GM21390 (cell line): ENCODE data around the gene EPAS1.

Source experiments
- ATAC-seq: cut with Tn5 transposase; IDR thresholded peaks from one replicate; pipeline ENCODE4 v1.9.1; 2021; ENCODE audit not compliant: unreplicated experiment

EPAS1 gene

DNA sequence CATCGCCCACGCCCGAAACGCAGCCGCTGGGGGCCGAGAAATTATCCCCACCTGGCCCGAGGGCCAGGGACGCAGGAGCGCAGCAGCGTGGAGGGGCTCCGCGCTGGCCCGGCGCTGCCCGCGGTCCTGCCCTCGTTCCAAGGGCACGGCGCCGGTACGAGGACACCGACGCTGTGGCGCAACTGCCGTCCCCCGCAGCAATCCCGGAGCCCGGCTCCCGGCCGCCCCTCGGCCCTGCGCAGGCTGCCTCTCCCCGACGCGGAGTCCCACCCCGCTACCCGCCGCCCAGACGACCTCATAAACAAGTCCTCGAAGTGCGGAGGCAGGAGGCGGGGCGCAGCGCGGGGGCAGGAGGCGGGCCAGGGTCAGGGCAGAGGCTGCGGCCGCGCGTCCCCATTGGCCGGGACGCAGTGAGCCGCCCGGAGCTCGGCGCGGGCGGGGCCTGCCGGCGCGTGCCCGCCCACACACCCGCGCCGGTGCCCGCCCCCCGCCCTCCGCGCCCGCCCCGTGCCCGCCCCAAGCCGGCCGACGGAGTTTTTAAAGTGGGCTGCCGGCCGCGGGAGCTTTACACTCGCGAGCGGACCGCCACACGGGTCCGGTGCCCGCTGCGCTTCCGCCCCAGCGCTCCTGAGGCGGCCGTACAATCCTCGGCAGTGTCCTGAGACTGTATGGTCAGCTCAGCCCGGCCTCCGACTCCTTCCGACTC is at the start of gene EPAS1:
Gene EPAS1, plus strand, starts transcription at position 568 of the 706 bp plus-strand sequence. CDS start 505 bp downstream, outside the sequence.
- peak; percentile 90 for ATAC-seq

GRCh38 chr2:46248171-46248570 is 49.0 kb upstream of the EPAS1 start:
- ATAC-seq: no peak

GRCh38 chr2:46249654-46250053 is 47.6 kb upstream of the EPAS1 start:
- no peak for ATAC-seq

- no peak for ATAC-seq
These were observed 44.1 kb upstream of the EPAS1 start for GRCh38 chr2:46252891-46253659.

- ATAC-seq: no peak
These were observed 42.7 kb upstream of the EPAS1 start for GRCh38 chr2:46254474-46254873.

DNA sequence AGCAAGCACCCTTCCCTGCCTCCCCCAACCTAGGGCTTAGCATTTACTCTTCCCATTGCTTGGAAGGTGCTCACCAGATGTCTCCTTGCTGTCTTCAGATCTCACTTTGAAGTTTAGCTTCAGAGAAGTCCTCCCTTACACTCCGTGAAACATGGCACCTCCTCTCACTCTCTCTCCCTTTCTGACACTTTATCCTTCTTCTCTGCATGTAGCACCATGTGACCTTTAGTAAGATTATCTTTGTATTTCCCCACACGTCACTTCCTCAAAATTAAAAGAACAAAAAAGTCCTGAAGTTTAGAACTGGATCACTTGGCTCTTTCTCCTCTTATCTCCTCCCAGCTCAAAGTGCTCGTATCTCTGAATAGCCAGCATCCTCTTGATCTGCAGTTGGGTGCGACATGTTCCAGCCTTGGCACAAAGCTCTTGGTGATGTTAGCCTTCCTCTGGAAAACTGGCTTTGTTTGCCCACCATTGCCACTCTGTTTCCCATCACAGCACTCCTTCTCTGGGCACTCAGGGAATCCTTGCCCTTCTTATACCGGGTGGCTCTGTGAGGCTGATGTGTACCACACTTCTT is 40.6 kb upstream of the EPAS1 start:
- ATAC-seq: no peak

DNA sequence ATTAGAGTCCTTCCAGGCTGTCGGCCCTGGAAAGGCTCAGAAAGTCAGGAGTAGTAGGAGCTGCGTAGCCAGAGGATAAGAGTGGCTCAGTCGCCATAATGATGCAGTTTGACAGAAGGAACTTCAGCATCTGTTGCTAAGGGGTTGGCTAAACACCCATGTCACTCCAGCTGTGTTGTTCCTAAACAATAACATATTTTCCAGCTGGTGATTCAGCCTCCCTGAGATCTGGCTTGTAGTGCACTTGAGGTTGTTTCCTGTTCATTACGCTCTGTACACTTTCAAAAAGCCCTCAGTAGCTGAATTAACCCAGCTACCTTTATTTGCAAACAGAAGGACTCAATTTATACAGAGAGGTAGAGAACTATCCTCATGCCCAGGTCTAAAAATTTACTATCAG is 39.7 kb upstream of the EPAS1 start:
- ATAC-seq: no peak

DNA sequence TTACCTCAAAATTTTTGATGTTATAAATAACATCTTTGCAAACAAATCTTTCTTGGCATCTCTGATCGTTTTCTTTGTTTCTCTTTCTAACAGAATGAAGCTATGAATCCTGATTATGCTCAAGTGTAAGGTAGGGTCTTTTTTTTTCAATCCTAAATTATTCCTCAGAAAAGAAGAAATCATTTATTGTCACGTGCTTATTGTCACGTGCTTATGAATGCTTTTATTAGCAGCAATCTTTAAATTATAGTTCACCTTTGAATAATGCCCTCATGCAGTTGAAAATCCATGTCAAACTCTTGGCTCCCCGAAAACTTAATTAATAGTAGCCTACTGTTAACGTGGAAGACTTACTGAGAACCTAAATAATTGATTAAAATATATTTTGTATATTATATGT is 39.2 kb upstream of the EPAS1 start:
- ATAC-seq: no peak

- ATAC-seq: no peak
These were observed 38.0 kb upstream of the EPAS1 start for GRCh38 chr2:46258937-46259776.

DNA sequence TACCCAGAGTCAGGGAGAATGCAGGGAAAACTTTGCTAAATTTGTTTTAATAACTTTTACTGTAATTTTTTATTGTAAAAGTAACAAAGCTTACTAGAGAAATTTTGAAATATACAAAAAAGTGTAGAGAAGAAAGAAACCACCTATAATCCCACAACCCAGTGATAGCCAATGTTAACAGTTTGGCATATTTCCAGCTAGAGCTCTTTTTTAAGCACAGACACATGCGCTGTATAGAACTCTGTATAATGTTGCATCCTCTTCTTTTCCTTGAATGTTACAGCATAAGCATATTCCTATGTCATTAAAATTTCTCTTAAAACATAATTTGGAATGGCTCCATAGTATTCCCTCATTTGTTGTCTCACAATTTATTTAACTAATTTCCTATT is 37.4 kb upstream of the EPAS1 start:
- ATAC-seq: no peak

GRCh38 chr2:46260305-46260704 is 36.9 kb upstream of the EPAS1 start:
- no peak for ATAC-seq

GRCh38 chr2:46262248-46262938 is 34.8 kb upstream of the EPAS1 start:
- ATAC-seq: no peak

- no peak for ATAC-seq
These were observed 33.9 kb upstream of the EPAS1 start for GRCh38 chr2:46263347-46263746.

- ATAC-seq: no peak
These were observed 32.8 kb upstream of the EPAS1 start for GRCh38 chr2:46264447-46264846.

- ATAC-seq: no peak
These were observed 31.1 kb upstream of the EPAS1 start for GRCh38 chr2:46266134-46266533.

- ATAC-seq: no peak
These were observed 29.6 kb upstream of the EPAS1 start for GRCh38 chr2:46267616-46268015.

- ATAC-seq: peak; percentile 63
These were observed 29.0 kb upstream of the EPAS1 start for GRCh38 chr2:46268196-46268595.

DNA sequence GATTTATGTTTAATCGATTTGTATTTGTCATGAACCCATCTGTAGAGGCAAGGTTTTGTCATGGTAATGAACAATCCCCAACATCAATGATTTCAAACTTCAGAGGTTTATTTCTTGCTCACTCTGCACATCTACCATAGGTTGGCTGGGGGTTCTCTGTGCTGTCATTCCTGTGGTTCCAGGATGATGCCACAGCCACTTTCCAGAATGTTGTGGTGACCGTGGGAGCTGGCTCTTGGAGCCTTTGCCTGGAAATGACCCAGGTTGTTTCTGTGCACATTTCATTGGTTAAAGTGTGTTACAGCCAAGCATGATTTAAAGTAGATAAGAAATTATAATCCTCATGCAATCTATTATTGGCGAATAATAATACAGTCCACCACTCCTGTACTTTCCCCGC is 28.2 kb upstream of the EPAS1 start:
- no peak for ATAC-seq

DNA sequence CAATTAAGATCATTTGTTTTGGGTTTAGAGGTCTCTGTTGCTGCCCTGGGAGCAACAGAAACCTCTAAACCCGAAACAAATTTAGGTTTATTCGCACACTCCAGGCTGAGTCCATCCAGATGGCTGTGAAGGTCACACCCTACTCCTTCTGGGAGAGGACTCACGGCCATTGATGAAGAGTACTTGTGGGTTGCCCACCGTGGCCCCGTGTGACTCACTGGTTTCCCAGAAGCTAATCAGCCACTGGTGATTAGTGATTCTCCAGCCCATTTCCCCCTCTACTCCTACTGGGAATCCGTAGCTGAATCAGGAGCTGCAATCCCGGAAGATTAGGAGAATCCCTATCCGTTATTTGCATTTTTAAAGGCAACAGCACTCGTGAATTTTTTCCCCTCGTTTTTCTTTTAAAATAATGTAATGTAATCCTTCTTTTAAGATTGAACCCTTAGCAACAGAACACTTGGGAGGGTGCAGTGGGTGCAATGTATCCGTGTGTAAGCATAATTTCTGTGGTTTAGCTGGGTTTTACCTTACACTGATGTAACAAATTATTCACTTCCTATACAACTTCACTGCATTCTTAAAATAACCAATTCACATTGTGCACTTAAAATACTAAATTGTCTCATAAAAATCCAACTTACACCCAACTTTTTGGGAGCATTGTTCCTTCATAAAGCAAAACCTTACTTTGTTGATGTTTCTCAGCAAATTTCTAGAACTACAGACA is 27.5 kb upstream of the EPAS1 start:
- ATAC-seq: no peak

DNA sequence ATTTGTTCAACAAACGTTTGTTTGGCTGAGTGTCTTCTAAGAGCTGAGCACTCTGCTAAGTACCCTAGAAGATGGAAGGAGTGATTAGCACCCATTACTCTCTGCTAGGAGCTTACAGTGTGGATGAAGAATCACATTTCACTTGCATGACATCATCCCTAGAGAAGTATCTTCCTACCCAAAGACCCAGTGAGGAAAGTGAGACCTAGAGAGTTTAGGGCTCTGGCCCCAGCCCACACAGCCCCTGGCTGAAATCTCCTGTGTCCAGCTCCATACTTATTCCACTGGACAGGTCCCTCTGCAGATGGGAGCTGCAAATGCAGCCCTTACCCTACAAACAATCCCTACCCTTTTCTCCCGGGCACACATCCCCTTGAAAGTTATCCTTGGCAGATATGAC is 26.8 kb upstream of the EPAS1 start:
- no peak for ATAC-seq
